Measurements from ENCODE around the gene KCNA5.

Gene KCNA5

DNA sequence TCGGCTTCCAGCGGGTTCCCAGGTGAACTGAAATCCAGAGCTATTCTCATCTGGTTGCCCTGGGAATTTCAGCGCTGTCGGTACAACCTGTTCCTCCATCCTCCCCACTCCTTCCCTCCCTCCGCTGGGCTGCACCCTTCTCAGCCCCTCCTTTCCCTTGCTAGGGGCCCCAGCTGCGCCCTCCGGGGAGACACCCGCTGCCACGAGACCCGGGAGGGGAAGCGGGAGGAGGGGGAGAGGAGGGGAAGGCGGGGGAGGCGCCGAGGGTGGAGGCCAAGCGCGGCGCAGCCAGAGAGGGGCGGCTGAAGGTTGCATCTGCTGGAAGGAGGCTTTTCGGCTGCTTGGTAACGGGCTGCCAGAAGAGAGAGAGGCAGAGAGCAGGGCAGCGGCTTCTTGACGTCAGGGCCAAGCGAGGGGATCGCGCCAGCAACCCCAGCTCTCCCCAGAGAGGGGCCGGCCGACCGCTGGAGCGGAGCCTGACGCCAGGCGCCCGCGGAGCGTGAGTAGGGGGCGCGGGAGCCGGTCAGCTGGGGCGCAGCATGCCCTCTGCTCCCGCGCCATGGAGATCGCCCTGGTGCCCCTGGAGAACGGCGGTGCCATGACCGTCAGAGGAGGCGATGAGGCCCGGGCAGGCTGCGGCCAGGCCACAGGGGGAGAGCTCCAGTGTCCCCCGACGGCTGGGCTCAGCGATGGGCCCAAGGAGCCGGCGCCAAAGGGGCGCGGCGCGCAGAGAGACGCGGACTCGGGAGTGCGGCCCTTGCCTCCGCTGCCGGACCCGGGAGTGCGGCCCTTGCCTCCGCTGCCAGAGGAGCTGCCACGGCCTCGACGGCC is at the start of gene KCNA5:
Gene KCNA5, plus strand, starts transcription at position 291 of the 831 bp plus-strand sequence. Its CDS starts 269 bp downstream, at position 560.
- no peak for DNase-seq (ENCODE audit: low read depth)

DNA sequence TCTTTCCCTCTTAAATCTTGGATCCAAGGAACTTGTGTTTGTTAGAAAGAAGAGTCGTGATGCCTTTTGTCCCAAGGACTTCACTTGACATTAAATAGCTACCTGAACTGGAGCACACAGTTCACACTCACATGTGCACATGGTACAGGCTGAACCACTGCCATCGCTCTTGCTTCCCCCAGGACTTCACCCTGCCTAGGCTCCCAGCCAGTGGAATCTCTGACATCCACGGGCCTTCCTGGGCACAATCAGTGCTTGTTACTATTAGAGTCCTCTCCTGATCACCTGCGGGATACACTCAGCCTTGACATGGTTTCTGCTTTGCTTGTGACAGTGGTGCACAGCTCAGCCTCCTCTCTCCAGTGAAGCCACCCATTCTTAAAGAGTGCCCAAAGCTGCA is 49.1 kb upstream of the KCNA5 start:
- no peak for DNase-seq (ENCODE audit: low read depth)

DNA sequence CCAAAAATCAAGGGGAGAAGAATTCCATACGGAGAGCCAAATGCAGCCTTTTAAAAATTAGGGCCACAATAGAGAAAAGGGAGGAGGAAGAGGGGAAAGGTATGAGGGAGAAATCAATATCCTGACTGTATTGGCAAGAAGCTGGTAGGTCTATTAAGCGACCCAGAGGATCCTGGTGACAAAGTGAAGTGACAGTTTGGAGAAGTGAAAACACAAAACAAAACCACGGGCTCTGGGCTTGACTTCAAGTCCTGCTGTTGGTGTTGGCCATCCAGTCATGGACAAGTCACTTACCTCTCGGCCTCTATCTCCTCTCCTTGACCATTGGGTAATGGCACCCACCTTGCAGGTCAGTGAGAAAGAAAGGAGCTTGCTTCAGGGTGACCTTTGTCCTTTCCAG is 47.0 kb upstream of the KCNA5 start:
- DNase-seq (ENCODE audit: low read depth), result no peak

GRCh38 chr12:4997939-4998338 is 45.7 kb upstream of the KCNA5 start:
- peak; percentile 91 for DNase-seq (ENCODE audit: low read depth)

DNA sequence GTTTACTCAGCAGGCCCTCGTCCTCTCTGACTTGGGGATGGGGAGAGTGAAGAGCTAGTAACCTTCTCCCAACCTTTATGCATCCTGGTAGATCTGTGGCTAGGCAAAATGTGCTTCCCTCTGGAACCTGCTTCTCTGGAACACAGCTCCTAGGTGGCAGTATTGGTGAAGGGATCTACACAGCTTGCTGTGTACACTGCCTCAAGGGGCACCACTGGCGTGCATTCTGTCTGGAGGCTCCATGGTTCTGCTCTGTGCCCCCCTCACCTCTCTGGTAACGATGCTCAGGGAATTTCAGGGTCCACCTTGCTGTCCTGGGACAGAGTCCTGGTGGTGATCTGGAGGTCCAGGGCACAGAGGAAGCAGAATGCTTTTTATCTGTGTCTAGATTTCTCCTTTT is 43.5 kb upstream of the KCNA5 start:
- DNase-seq (ENCODE audit: low read depth), result peak; percentile 32

DNA sequence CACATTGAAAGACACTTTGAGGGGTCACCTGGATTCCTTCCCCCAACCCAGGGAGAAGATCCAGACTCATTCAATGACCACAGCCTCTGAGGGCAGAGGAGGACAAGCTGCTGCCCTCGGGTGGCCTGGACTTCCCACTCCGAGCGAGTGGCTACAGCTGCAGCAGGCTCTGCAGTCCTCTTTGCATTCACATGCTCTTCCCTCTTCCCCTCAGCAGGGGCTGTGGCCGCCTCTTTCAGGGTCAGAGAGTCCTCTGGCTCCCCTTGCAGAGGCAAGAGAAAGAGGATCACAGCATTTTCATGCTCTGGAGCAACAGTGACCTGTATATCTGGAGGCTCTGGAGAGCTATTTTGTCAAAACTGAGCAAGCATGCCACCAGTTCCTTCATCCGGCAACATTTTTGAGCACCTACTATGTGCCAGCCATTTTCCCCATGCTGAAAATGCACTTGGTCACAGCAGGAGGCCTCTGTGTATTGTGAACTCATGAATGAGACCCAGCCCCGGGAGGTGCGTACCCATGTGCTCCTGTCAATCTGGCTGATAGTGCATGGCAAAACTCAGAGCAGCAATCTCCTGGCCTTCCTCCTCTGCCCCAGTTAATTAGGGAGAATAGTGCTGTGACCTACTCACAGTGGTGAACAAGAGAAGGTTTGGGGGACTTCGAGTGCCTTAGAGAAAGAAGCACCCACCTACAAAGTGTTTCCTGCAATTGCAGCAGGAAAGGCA is 42.9 kb upstream of the KCNA5 start:
- no peak for DNase-seq (ENCODE audit: low read depth)

- peak; percentile 69 for DNase-seq (ENCODE audit: low read depth)
Observed at GRCh38 chr12:5003025-5003666, 40.5 kb upstream of the KCNA5 start.

GRCh38 chr12:5008661-5009060 is 35.0 kb upstream of the KCNA5 start:
- no peak for DNase-seq (ENCODE audit: low read depth)

DNA sequence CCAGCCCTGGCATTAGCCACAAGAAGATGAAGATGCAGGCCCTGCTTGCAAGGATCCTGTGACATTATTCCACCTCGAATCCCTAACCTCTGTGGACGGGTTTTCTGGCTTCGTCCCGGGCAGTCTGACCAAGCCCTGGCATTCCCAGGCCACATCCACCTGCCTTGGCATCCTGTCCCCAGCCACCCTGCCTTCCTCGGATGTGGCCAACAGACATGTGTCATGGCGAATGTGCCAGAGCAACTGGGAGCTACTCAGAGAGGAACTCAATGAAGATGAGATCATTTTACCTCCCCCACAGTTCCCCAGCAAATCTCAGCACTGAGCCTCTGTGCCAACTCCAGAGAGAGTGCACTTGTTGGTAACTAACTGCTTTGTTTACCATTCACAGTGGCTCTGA is 33.5 kb upstream of the KCNA5 start:
- no peak for DNase-seq (ENCODE audit: low read depth)

DNA sequence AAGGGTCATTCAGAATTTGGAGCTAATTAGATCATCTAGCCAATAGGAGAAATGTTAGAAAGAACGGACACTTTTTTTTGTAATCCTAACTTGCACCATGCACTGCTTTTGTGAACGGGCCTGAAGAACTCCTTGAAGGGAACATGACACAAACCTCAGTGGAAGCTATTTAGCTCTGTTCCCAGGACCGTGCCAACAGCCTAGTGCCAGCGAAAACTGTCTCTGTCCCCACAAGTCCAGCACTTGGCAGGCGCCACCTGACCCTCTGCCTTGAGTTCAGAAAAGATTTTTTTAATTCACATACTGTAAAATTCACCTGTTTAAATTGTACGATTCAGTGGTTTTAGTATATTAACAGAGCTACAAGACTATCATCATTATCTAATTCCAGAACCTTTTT is 31.3 kb upstream of the KCNA5 start:
- no peak for DNase-seq (ENCODE audit: low read depth)

- no peak for DNase-seq (ENCODE audit: low read depth)
Observed at GRCh38 chr12:5013266-5013730, 30.4 kb upstream of the KCNA5 start.

DNA sequence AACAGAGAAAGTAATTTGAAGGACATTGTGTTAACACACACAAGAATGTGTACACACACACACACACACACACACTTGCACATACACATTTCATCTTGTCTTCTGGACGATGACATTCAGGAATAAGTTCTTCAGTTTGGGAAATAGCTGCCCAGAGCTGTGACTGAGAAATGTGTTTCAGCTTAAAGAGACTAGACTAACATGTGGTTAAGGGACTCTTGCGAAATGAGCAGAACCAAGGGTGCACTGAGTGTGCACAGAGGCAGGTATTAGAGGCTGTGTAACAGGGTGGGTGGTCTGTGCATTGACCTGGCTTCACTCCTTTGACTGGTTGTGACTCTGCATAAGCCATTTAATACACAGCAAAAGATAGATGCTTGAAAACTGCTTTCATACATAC is 29.4 kb upstream of the KCNA5 start:
- no peak for DNase-seq (ENCODE audit: low read depth)

DNA sequence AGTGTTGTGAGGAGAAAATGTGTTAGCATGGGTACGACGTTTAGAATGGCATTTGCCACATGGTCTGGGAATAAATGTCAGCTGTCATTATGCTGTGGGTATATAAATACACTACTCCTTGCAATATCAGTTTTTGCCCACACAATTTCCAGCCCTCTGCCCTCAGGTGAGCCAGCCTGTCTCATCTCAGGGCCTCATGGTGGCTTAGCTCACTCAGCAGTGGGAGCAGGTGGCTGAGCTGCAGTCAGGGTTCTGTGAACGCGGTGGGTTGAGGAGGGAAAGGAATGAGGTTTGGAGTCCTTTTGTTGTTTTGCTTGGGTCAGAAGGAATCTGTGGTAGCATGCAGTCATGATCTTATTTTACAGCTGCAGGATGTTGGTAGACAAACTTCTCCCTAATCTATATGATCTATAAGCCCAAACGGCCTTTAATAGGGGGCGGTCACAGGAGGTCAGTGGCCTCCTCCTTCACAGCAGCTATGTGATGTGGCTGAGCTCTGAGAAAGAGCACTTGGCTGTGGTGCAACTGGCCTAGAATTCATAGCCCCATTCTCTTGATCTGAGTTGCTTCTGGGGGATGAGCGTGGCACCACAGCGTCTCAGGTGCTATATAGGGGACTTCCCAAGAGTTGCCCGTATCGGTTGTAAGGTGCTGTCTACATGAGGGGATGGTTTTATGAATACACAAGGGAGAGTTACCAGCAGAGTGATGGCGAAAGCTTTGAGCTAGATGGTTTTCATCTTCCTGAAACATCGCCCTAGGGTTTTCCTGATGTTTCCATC is 27.8 kb upstream of the KCNA5 start:
- DNase-seq (ENCODE audit: low read depth), result no peak

- no peak for DNase-seq (ENCODE audit: low read depth)
Observed at GRCh38 chr12:5016526-5016925, 27.2 kb upstream of the KCNA5 start.

- DNase-seq (ENCODE audit: low read depth), result no peak
Observed at GRCh38 chr12:5017638-5018348, 25.9 kb upstream of the KCNA5 start.

DNA sequence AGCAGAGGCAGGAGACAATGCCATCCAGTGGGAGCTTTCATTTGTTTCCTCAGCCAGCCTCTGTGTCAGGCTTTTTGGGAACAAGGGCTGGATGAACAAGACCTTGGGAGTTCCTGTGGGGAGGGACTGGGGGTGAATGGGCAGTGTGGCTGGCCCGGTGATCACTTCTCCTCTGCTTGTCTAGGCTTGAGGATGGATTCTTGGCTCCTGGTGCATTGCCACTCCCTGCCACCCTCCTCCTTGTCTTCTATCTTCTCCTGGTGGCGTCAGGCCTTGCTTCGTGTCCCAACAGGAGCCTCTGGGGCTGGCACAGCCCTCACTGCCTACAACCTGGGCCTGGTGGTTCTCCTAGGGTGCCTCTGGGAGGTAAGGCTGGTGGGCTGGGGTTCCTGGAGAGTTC is 25.0 kb upstream of the KCNA5 start:
- DNase-seq (ENCODE audit: low read depth), result no peak

DNA sequence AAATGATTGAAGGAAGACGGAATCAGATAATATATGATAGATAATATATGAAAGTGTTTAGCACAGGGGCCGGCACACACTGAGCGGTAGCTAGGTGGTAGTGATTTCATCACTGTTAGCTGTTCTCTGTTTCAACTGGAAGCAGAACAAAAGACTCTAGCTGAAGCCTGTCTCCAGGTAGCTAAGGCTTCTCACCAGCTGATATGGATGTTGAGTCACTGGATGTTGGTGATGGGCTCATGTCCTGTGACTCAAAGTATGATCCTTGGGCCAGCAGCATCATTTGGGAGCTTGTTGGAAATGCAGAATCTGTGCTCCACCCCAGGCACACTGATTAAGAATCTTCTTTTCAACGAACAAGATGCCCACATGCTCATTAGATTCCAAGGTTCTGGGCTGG is 21.7 kb upstream of the KCNA5 start:
- peak; percentile 20 for DNase-seq (ENCODE audit: low read depth)

- DNase-seq (ENCODE audit: low read depth), result peak; percentile 47
Observed at GRCh38 chr12:5022465-5023061, 21.1 kb upstream of the KCNA5 start.

GRCh38 chr12:5023842-5024241 is 19.8 kb upstream of the KCNA5 start:
- DNase-seq (ENCODE audit: low read depth), result no peak

DNA sequence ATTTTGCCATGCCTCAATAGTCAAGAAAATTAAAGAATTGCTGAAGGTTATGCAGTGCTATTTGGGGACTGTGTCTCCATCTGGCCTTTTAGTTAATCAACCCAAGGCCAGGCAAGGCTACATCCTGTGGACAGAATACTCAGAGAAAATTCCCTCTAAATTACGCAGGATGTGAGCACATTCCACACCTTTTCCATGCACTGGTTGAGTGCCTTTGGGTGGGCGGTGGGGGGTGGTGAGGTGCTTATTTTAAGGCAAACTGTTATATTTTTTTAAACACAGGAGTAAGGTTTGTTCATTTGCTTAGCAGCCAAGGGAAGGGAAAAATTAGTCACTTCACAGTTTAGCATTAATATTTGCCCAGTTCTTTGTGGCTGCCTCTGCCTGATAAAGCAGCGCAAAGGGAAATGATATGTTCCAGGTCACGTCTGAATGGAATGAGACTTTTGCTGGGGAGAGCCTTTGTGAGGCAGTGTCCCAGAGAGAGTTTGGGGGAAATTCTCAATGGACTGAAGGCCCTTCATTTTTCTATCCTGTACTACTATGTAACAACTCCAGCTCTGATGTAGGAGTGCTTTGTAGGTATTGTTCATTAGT is 17.2 kb upstream of the KCNA5 start:
- DNase-seq (ENCODE audit: low read depth), result no peak
